HG02610 (cell line): ENCODE measurements around the gene PDE4B.

Source experiments
- ATAC-seq: cut with Tn5 transposase; IDR thresholded peaks from one replicate; pipeline ENCODE4 v1.9.1; 2021; ENCODE audit warnings: mild to moderate bottlenecking, moderate library complexity; ENCODE audit not compliant: unreplicated experiment

PDE4B gene

GRCh38 chr1:66168948-66169671 is 376.4 kb downstream of the PDE4B start:
- no peak for ATAC-seq

DNA sequence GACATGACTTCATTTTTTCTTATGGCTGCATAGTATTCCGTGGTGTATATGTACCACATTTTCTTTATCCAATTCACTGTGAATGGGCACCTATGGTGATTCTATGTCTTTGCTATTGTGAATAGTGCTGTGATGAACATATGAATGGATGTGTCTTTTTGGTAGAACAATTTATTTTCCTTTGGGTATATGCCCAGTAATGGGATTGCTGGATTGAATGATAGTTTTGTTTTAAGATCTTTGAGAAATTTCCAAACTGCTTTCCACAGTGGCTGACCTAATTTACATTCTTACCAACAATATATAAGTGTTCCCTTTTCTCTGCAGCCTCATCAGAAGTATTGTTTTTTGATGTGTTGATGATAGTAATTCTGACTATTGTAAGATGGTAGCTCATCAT is 379.6 kb downstream of the PDE4B start:
- no peak for ATAC-seq

- ATAC-seq: no peak
Measured at GRCh38 chr1:66175098-66175497, 382.4 kb downstream of the PDE4B start.

DNA sequence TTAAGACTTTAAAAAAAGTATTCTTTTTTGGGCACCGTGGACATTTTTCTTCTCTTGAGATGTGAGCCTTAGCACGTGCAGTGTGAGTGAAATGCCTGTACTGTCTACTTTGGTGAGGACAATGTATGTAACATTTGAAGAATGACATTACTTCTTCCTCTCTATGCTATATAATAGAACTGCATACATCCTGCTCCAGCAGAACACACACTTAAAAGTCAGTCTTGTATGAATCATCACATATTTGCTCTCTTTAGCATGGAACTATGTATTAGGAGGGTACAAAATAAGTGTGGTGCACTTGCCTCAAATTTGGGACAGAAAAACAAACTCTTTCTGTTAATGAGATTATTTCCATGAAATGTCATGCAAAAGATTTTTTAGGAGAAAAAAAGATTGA is 382.9 kb downstream of the PDE4B start:
- ATAC-seq: no peak

DNA sequence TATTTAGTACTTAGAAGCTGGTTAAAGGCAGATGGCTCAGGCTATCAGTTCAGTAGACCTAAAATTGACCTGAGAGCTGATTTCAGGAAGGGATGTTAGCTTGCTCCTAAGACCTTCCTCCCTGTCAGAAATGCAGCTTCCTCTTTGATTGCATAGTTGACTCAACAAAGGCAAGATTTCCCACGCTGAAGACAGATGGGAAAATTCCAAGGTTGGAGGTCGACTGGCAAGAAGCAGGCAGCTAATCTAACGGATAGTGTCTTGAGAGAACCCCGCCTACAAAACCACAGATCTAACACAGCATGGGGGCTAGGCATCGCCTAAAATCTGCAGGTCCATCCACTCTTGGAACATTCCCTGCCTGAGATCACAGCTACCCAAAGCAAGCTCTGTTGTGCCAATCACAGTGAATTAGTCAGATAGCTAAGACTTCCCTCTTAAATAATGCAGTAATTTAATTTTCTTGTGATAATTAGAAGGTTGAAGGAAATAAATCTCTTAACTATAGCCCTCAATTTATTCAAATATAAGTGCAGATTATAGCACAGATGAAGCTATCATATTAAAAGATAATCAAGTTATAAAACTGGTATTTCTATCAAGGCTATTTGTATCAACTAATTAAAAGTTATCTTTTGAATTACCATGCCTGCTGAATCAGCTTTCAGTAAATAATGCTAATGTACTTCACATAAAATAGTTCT is 383.5 kb downstream of the PDE4B start:
- ATAC-seq: no peak

GRCh38 chr1:66176832-66177231 is 384.1 kb downstream of the PDE4B start:
- ATAC-seq: no peak

GRCh38 chr1:66177510-66177909 is 384.8 kb downstream of the PDE4B start:
- no peak for ATAC-seq

DNA sequence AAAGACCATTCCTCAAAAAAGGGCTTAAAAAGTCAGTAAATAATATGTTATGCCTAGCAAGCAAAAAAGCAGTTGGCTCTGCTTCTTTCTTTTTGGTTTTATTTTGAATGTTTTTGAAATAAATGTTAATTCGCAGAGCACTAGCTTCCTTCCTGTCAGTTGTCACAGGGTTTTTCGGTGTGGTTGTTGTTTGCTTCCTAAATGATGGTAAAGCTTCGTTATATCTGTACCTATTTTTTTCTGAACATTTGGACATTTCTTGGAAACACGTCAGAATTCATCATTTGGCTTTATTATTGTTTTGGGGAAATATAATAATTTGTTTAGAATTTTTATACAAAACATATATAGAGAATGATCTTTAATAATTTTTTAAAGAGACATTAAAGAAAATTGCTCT is 389.3 kb downstream of the PDE4B start:
- ATAC-seq: no peak

GRCh38 chr1:66182551-66183178 is 390.0 kb downstream of the PDE4B start:
- ATAC-seq: no peak

GRCh38 chr1:66183400-66183799 is 390.7 kb downstream of the PDE4B start:
- ATAC-seq: no peak

GRCh38 chr1:66197120-66197519 is 404.4 kb downstream of the PDE4B start:
- no peak for ATAC-seq

DNA sequence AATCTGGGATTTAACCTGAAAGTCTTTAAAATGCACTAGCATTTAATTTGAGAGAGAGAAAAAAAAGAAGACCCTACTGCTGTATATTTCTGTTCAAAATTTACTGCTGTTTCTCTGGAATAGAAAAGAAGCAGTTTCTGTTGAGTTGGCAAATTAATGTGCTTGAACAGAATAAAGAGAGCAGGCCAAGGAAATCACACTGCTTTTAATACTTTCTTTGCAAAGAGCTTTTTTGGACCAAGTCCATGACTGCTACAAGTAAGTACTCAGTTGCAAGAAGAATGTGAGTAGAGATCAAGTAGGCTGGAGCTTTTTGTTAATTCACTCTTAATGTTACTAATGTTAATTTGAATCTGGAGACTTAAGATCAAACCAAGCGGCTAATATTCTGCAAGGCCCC is 405.1 kb downstream of the PDE4B start:
- no peak for ATAC-seq

GRCh38 chr1:66206563-66207144 is 414.0 kb downstream of the PDE4B start:
- no peak for ATAC-seq

DNA sequence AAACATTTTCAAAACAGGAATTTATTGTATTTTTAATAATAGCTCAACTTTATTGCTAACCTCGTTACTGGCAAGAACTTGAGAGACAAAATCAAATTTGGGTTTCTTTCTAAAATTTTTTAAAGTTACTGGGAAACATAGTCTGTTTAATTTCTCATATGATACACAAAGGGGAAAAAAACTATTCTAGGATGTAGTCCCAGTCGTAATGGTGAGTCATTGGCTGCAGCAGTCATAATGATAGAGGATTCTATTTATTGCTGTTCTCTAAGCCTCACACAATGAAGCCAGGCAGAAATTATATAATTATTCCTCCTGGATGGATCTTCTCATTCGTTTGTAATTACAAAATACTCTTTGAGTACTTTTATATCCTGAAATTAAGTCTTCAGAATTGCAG is 414.8 kb downstream of the PDE4B start:
- no peak for ATAC-seq

DNA sequence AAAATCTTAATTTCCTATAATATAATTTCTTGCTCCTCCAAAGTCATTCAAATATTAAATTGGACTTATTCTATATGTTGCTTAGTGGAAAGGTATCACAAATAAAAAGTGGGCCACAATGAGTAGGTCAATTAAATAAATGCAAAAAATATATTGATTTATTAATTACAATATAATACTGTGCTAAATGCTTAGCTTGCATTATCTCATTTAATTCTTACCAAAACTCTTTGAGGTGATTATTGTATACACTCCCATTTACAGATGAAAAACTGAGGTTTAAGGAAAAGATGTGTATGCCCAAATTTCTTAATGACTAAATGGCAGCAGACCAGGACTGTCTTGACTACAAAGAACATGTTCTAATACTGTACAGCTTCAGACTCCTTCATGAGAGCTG is 415.9 kb downstream of the PDE4B start:
- ATAC-seq: no peak

DNA sequence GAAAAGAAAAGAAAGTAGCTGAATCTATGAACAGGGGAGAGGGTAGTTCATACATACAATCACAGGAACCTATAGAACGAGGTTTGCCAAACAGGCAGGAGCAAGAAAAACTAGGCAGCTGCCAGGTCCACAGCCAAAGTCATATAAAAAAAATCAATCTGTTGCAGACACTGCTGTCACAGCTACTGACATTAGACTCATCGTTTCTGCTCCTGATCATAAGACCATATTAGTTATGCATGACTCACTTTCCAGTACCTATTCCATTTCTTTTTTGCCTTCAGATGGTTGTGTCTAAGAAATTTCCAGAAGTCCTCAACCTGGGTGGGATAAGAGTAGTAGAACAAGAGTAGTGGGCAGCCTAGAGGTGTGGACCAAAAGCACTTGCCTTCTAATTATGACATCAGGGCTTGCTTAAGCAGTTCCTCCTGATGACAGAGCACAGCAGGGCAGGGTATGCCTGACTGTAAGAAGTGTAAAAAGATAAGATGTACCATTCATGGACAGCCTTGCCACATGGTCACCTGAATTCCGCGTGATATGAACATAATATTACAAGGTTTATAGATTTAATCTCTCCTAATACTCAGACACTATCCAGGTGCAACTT is 418.0 kb downstream of the PDE4B start:
- no peak for ATAC-seq

- ATAC-seq: no peak
Measured at GRCh38 chr1:66211521-66211920, 418.8 kb downstream of the PDE4B start.

DNA sequence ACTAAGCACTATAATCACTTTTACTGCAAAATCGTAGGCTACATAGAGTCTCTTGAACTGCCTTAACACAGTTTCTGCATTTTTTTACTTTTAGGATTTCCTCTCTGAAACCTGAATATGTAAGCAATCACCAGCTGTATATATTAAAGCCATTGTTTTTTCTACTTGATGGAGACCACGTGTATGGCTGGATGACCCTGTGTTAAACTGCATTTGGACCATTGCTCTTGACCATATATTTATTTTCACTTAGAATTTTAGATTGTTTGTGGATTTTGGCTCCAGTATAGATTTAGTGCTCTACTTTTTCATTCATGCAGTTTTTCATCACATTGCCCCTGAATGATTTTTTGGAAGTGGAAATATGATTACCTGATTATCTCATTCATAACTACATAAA is 420.8 kb downstream of the PDE4B start:
- no peak for ATAC-seq

DNA sequence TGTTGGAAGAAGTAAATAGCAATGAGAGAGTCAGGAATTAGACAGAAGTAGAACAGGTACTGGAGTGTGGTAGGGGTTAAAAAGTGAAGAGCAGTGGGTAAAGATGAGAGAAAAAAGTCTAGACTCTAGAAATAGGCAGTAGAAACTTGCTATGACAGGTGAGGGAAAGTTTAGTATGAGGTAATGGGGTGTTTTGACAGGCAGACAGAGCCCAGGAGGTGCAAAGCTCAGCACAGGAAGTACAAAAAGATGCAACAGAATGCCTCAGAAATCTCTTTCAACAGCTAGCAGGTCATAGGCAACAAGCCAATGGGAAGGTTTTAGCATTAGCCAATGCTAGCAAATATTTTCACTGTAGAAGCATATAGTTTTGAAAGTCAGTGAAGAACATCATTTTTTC is 422.2 kb downstream of the PDE4B start:
- ATAC-seq: peak; percentile 81

- no peak for ATAC-seq
Measured at GRCh38 chr1:66217021-66217420, 424.3 kb downstream of the PDE4B start.

GRCh38 chr1:66217561-66217960 is 424.9 kb downstream of the PDE4B start:
- no peak for ATAC-seq
